ENCODE data around the gene EPHA7. TPM values are rescaled to one million over a fixed set of nuclear protein-coding genes. Genes with fewer than 3 reads are reported as not detected.

Gene EPHA7
- total RNA-seq, 1 donor: under 0.01 TPM

GRCh38 chr6:93369586-93370134 is 49.7 kb downstream of the EPHA7 start:
- Histone ChIP-seq H3K4me3 (ENCODE audit: low read length) (no peak overlapping the region), H3K9me3 (ENCODE audit: low read depth, low read length) (no peaks in the 10 kb centered on the region), H3K4me1 (ENCODE audit: insufficient read depth, low read length) (no peaks in the 10 kb centered on the region), H3K27me3 (ENCODE audit: insufficient read depth, low read length) (no peaks in the 10 kb centered on the region)

DNA sequence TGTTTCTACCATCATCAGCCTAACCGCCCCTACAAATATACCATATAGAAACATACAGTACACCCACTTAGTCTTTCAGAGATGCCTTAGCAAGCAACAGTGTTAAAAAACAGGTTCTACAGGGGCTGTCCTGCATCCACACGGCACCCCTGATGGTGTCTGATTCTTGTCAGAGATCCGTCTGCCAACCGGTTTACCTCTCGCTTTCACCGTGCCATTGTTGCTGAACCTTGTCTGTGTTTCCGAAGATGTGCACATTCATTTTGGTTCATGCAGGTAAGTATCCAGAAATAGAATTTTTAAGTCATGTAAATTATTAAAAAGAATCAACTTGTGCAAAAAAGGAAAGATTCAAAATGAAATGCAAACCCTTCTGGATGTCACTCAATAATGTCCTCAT is 52.9 kb downstream of the EPHA7 start:
- Histone ChIP-seq H3K4me1 (ENCODE audit: insufficient read depth, low read length) (no peaks in the 10 kb centered on the region), H3K9me3 (ENCODE audit: low read depth, low read length) (no peaks in the 10 kb centered on the region), H3K27me3 (ENCODE audit: insufficient read depth, low read length) (no peaks in the 10 kb centered on the region), H3K4me3 (ENCODE audit: low read length) (no peak overlapping the region)

DNA sequence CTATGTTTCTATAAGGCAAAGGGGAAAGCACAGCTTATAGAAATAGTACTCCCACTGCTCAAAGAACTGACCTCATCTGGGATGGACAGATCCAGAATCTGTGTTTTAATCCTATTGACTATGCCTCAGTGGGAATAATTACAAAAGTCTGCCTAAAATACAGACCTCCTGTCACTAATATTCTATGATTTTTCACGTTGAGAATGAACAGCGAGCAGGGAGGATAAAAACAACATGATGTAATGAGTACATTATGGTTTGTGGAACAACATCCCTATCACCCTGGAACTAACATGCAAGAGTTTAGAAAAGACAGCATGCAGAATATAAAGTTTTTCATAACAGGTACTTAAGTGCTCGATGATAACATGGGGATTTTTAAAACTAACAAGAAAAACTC is 53.9 kb downstream of the EPHA7 start:
- no peaks in the 10 kb centered on the region for H3K4me1 ChIP-seq (ENCODE audit: insufficient read depth, low read length)
- H3K4me3 ChIP-seq (ENCODE audit: low read length): no peak overlapping the region
- no peaks in the 10 kb centered on the region for H3K9me3 ChIP-seq (ENCODE audit: low read depth, low read length)
- H3K27me3 ChIP-seq (ENCODE audit: insufficient read depth, low read length): no peaks in the 10 kb centered on the region

DNA sequence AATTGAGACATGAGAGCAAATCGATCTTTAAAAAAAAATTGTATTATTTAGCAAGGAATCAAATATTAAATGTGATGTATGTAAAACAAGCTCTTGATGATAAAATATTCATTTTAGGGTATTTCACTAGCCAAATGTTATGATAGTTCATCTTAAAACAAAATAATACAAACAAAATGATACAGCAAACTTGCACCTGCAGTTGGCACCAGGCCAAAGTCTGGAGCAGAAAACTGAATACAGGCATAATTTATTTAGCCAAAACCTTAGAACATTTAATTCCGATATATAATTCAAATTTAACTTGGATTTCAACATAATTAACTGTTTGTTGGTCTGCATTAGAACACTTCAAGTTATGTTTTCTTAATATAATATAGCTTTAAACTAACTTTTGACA is 60.9 kb downstream of the EPHA7 start:
- Histone ChIP-seq H3K4me1 (ENCODE audit: insufficient read depth, low read length) (no peaks in the 10 kb centered on the region), H3K9me3 (ENCODE audit: low read depth, low read length) (no peaks in the 10 kb centered on the region), H3K4me3 (ENCODE audit: low read length) (no peak overlapping the region), H3K27me3 (ENCODE audit: insufficient read depth, low read length) (no peaks in the 10 kb centered on the region)

GRCh38 chr6:93352604-93353003 is 66.8 kb downstream of the EPHA7 start:
- H3K9me3 ChIP-seq (ENCODE audit: low read depth, low read length): no peaks in the 10 kb centered on the region
- no peak overlapping the region for H3K4me3 ChIP-seq (ENCODE audit: low read length)
- H3K27me3 ChIP-seq (ENCODE audit: insufficient read depth, low read length): no peaks in the 10 kb centered on the region
- no peaks in the 10 kb centered on the region for H3K4me1 ChIP-seq (ENCODE audit: insufficient read depth, low read length)

- H3K9me3 ChIP-seq (ENCODE audit: low read depth, low read length): no peaks in the 10 kb centered on the region
- no peaks in the 10 kb centered on the region for H3K4me1 ChIP-seq (ENCODE audit: insufficient read depth, low read length)
- H3K27me3 ChIP-seq (ENCODE audit: insufficient read depth, low read length): no peaks in the 10 kb centered on the region
- H3K4me3 ChIP-seq (ENCODE audit: low read length): no peak overlapping the region
Observed at GRCh38 chr6:93351222-93351621, 68.1 kb downstream of the EPHA7 start.

DNA sequence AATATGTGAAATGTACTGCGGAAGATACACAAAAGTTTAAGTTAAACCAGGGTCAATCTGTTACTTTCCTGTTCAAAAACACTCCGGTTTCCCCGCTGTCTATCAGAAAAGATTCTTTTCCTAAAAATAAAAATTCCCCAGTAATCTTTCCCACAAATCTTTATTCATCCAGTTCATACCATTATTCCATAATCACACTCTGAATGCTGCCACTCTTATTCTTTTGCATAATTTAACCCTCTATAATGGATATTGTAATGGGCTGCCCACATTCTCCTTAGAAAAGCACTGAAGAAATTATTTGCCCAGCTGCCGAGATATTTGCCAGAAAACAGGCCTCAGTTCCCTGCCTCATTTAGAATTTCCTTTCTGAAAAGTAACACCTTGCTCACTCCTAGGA is 68.6 kb downstream of the EPHA7 start:
- H3K27me3 ChIP-seq (ENCODE audit: insufficient read depth, low read length): no peaks in the 10 kb centered on the region
- no peaks in the 10 kb centered on the region for H3K9me3 ChIP-seq (ENCODE audit: low read depth, low read length)
- no peaks in the 10 kb centered on the region for H3K4me1 ChIP-seq (ENCODE audit: insufficient read depth, low read length)
- no peak overlapping the region for H3K4me3 ChIP-seq (ENCODE audit: low read length)

DNA sequence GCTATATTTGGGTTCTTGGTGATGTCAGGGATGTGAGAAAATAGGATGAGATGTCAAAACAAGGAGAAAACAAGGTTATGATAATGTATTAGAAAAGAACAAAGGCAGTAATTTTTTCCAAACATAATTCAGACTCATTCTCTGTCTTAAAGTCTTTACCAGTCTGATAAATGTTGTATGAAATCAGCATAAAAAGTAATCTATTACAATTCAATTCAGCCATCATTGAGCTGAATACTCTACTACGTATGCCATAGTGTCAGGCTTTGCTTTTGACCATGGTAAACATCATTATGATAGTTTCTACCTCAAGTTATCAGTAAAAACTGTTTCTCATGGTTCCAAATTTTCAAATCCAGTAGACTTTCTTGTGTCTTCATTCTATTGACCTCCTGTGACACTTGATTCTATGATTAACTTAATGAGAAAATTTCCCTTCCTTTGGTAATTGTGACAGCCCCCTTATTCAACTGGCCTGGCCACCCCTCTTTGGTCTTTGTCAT is 75.0 kb downstream of the EPHA7 start:
- Histone ChIP-seq H3K27me3 (ENCODE audit: insufficient read depth, low read length) (no peaks in the 10 kb centered on the region), H3K4me3 (ENCODE audit: low read length) (no peak overlapping the region), H3K4me1 (ENCODE audit: insufficient read depth, low read length) (no peaks in the 10 kb centered on the region), H3K9me3 (ENCODE audit: low read depth, low read length) (no peaks in the 10 kb centered on the region)

- H3K9me3 ChIP-seq (ENCODE audit: low read depth, low read length): no peaks in the 10 kb centered on the region
- no peaks in the 10 kb centered on the region for H3K4me1 ChIP-seq (ENCODE audit: insufficient read depth, low read length)
- H3K27me3 ChIP-seq (ENCODE audit: insufficient read depth, low read length): no peaks in the 10 kb centered on the region
- H3K4me3 ChIP-seq (ENCODE audit: low read length): no peak overlapping the region
Observed at GRCh38 chr6:93343476-93343875, 75.9 kb downstream of the EPHA7 start.

GRCh38 chr6:93341900-93342613 is 77.3 kb downstream of the EPHA7 start:
- H3K27me3 ChIP-seq (ENCODE audit: insufficient read depth, low read length): no peaks in the 10 kb centered on the region
- H3K4me3 ChIP-seq (ENCODE audit: low read length): no peak overlapping the region
- no peaks in the 10 kb centered on the region for H3K9me3 ChIP-seq (ENCODE audit: low read depth, low read length)
- H3K4me1 ChIP-seq (ENCODE audit: insufficient read depth, low read length): no peaks in the 10 kb centered on the region

- no peaks in the 10 kb centered on the region for H3K9me3 ChIP-seq (ENCODE audit: low read depth, low read length)
- H3K27me3 ChIP-seq (ENCODE audit: insufficient read depth, low read length): no peaks in the 10 kb centered on the region
- no peaks in the 10 kb centered on the region for H3K4me1 ChIP-seq (ENCODE audit: insufficient read depth, low read length)
- no peak overlapping the region for H3K4me3 ChIP-seq (ENCODE audit: low read length)
Observed at GRCh38 chr6:93337772-93338394, 81.5 kb downstream of the EPHA7 start.

- Histone ChIP-seq H3K27me3 (ENCODE audit: insufficient read depth, low read length) (no peaks in the 10 kb centered on the region), H3K4me3 (ENCODE audit: low read length) (no peak overlapping the region), H3K4me1 (ENCODE audit: insufficient read depth, low read length) (no peaks in the 10 kb centered on the region), H3K9me3 (ENCODE audit: low read depth, low read length) (no peaks in the 10 kb centered on the region)
Observed at GRCh38 chr6:93337014-93337413, 82.3 kb downstream of the EPHA7 start.

DNA sequence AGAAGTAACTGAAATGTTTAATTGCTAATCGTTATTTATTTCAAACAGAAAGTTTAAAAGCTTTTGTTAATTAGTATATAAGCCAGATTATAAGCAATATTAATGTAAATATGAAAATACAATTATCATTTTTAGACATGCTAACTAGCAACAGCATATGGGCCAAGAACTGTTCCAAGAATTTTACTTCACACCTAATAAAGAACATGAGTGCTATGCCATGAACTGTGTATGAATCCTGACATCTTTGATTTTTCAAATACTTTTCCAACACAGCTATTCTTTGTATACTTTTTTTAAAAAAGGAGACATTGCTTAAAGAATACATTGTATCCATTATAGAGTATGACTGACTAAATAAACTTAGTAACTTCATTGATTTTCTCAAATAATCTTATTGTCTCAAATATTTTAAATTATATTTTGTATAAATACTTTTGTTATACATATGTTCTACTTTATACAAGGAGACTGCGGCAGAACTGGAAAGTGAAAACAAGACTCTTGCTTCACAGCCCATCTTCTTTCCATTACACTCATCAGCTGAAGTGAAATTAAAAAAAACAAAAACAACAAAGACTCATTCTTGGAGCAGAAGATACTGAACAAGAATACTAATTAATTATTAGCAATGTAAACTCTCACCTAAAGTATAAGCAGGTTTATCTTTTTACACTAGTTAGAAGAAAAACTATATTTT is 89.9 kb downstream of the EPHA7 start:
- H3K4me3 ChIP-seq (ENCODE audit: low read length): no peak overlapping the region
- H3K27me3 ChIP-seq (ENCODE audit: insufficient read depth, low read length): no peaks in the 10 kb centered on the region
- H3K9me3 ChIP-seq (ENCODE audit: low read depth, low read length): no peaks in the 10 kb centered on the region
- no peaks in the 10 kb centered on the region for H3K4me1 ChIP-seq (ENCODE audit: insufficient read depth, low read length)

DNA sequence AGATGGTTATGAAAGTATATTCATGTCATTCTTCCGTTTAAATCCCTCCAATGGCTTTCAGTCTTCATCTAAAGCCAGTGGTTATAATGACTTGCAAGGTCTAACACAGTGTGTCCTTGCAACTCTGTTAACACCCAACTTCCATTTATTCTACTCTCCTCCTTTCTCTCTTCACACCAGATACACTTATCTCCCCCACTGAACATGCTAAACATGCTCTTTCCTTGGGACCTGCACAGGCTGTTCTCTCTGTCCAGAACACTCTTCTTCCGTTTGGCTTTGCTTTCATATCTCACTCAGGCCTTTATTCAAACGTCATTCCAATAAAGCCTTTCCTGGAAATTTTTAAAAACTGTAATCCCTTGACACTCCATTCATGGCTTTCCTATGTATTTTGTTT is 91.5 kb downstream of the EPHA7 start:
- H3K4me1 ChIP-seq (ENCODE audit: insufficient read depth, low read length): no peaks in the 10 kb centered on the region
- H3K9me3 ChIP-seq (ENCODE audit: low read depth, low read length): no peaks in the 10 kb centered on the region
- no peak overlapping the region for H3K4me3 ChIP-seq (ENCODE audit: low read length)
- no peaks in the 10 kb centered on the region for H3K27me3 ChIP-seq (ENCODE audit: insufficient read depth, low read length)

GRCh38 chr6:93325761-93326160 is 93.6 kb downstream of the EPHA7 start:
- Histone ChIP-seq H3K9me3 (ENCODE audit: low read depth, low read length) (no peaks in the 10 kb centered on the region), H3K4me3 (ENCODE audit: low read length) (no peak overlapping the region), H3K4me1 (ENCODE audit: insufficient read depth, low read length) (no peaks in the 10 kb centered on the region), H3K27me3 (ENCODE audit: insufficient read depth, low read length) (no peaks in the 10 kb centered on the region)

Measured in mononuclear cell (primary cell).